ENCODE measurements around the gene MICAL2. TPM values are rescaled to one million over a fixed set of nuclear protein-coding genes. Genes with fewer than 3 reads are reported as not detected.

MICAL2 gene
- total and polyA plus RNA-seq, 2 donors (not counting 3 experiments of a cell fraction or from before 2014, with no cell fraction given) = 67.6 to 200 TPM

- Histone ChIP-seq H3K9ac (replicated peaks; ENCODE audit: extremely low read depth, insufficient read depth, low read length) (peak overlapping the region; percentile 89), H3K27me3 (ENCODE audit: control insufficient read depth in 2 of 2, insufficient read depth in 2 of 2, low read length in 2 of 2) (no peaks in the 10 kb centered on the region), H3K79me2 (ENCODE audit: control insufficient read depth, insufficient read depth, low read length) (peaks cover 49% of the 10 kb centered on the region), H3K4me1 (ENCODE audit: control insufficient read depth, extremely low read depth, insufficient read depth, low read length) (peaks cover 54% of the 10 kb centered on the region), H3K9me1 (replicated peaks; ENCODE audit: control insufficient read depth, extremely low read depth, insufficient read depth, low read length) (no peaks in the 10 kb centered on the region), H3K9me3 (replicated peaks; ENCODE audit: control insufficient read depth, insufficient read depth, low read length) (no peaks in the 10 kb centered on the region), H2AFZ (ENCODE audit: low read depth, low read length) (no peak overlapping the region), H3K4me3 (replicated peaks in 1 of 3; ENCODE audit: insufficient read depth in 1 of 3, low read depth in 1 of 3, low read length in 3 of 3) (no peak overlapping the region), H4K20me1 (replicated peaks; ENCODE audit: control insufficient read depth, extremely low read depth, insufficient read depth, low read length) (no peaks in the 10 kb centered on the region), H3K36me3 (ENCODE audit: control insufficient read depth in 2 of 2, extremely low read depth in 1 of 2, insufficient read depth in 2 of 2, low read length in 2 of 2) (no peaks in the 10 kb centered on the region), H3K27ac (ENCODE audit: insufficient read depth, low read depth, low read length) (peak overlapping the region; percentile 99), H3K4me2 (ENCODE audit: insufficient read depth, low read length) (peak overlapping the region; percentile 1)
- BruUV-seq (replicated peaks) = TSS peak; percentile 99
- intact Hi-C loops (cut with micrococcal nuclease) = loop anchor here (1.0 to 5.0 kb wide), 6 partner anchors 15 to 205 kb away; no protein-coding TSS in a partner anchor
- DNase-seq (ENCODE audit: low read depth, low spot score) = no peak
- dilution Hi-C loops (cut with MboI; ENCODE audit: extremely low pct_ligation_motif_present, low sequenced_read_pairs) = no loop called here
- CTCF ChIA-PET = interaction anchor here (0.7 to 4.2 kb wide), 9 partner anchors 16 to 95 kb away, joined by 3 to 36 read pairs (median 6); no protein-coding TSS in a partner anchor
- TF ChIP-seq EZH2 (IDR thresholded peaks at IDR 0.05; ENCODE audit: borderline replicate concordance, low read depth, low read length, severe bottlenecking) (no peak), POLR2A (IDR thresholded peaks at IDR 0.05; ENCODE audit: low read depth, low read length) (peak; percentile 18)
- POLR2A ChIA-PET = interaction anchor here (0.6 to 1.9 kb wide), 5 partner anchors 18 to 56 kb away, joined by 3 to 23 read pairs (median 5); no protein-coding TSS in a partner anchor
- FAIRE-seq = no peak
These were observed 71.9 kb downstream of the MICAL2 start for GRCh38 chr11:12182302-12182675.

GRCh38 chr11:12182676-12183541, 72.5 kb downstream of the MICAL2 start:
- DNase-seq (ENCODE audit: low read depth, low spot score) (peak; percentile 89), FAIRE-seq (peak; percentile 87)
- peak overlapping the region; percentile 89 for H3K9ac ChIP-seq (replicated peaks; ENCODE audit: extremely low read depth, insufficient read depth, low read length)
- TF ChIP-seq JUN (IDR thresholded peaks at IDR 0.05; ENCODE audit: borderline replicate concordance, insufficient read depth, insufficient read length, low read depth) (peak; percentile 75), FOS (IDR thresholded peaks at IDR 0.05; ENCODE audit: borderline replicate concordance, insufficient read depth, low read length) (peak; percentile 68), POLR2AphosphoS5 (IDR thresholded peaks at IDR 0.05; ENCODE audit: insufficient read depth, low read depth, low read length) (peak; percentile 53), CTCF (IDR thresholded peaks at IDR 0.05; ENCODE audit: extremely low read depth in 1 of 2, insufficient read depth in 1 of 2, low read depth in 1 of 2, low read length in 2 of 2) (no peak), EZH2 (IDR thresholded peaks at IDR 0.05; ENCODE audit: borderline replicate concordance, low read depth, low read length, severe bottlenecking) (no peak), MYC (IDR thresholded peaks at IDR 0.05; ENCODE audit: low read depth, low read length) (peak; percentile 73), GATA2 (IDR thresholded peaks at IDR 0.05; ENCODE audit: insufficient read depth, insufficient read length, low read depth, low read length) (peak; percentile 12), POLR2A (IDR thresholded peaks at IDR 0.05; ENCODE audit: low read depth, low read length) (no peak), MAX (IDR thresholded peaks at IDR 0.05; ENCODE audit: insufficient read depth, insufficient read length) (no peak)
- intact Hi-C loops (cut with micrococcal nuclease) = loop anchor here (1.0 to 5.0 kb wide), 9 partner anchors 16 to 206 kb away; partner anchors contain the start of gene MICAL2
- no peak overlapping the region for H2AFZ ChIP-seq (ENCODE audit: low read depth, low read length)
- H3K79me2 ChIP-seq (ENCODE audit: control insufficient read depth, insufficient read depth, low read length) = peaks cover 49% of the 10 kb centered on the region
- no peaks in the 10 kb centered on the region for H3K9me1 ChIP-seq (replicated peaks; ENCODE audit: control insufficient read depth, extremely low read depth, insufficient read depth, low read length)
- H3K4me3 ChIP-seq (replicated peaks in 1 of 3; ENCODE audit: insufficient read depth in 1 of 3, low read depth in 1 of 3, low read length in 3 of 3) = no peak overlapping the region
- H3K27ac ChIP-seq (ENCODE audit: insufficient read depth, low read depth, low read length) = peak overlapping the region; percentile 99
- H4K20me1 ChIP-seq (replicated peaks; ENCODE audit: control insufficient read depth, extremely low read depth, insufficient read depth, low read length) = no peaks in the 10 kb centered on the region
- POLR2A ChIA-PET = interaction anchor here (0.6 to 1.9 kb wide), 6 partner anchors 17 to 56 kb away, joined by 3 to 23 read pairs (median 4); no protein-coding TSS in a partner anchor
- CTCF ChIA-PET = interaction anchor here (0.7 to 4.2 kb wide), 11 partner anchors 14 to 96 kb away, joined by 3 to 36 read pairs (median 5); no protein-coding TSS in a partner anchor
- no peaks in the 10 kb centered on the region for H3K27me3 ChIP-seq (ENCODE audit: control insufficient read depth in 2 of 2, insufficient read depth in 2 of 2, low read length in 2 of 2)
- peaks cover 54% of the 10 kb centered on the region for H3K4me1 ChIP-seq (ENCODE audit: control insufficient read depth, extremely low read depth, insufficient read depth, low read length)
- TSS peak; percentile 78 for BruUV-seq (replicated peaks)
- no peaks in the 10 kb centered on the region for H3K36me3 ChIP-seq (ENCODE audit: control insufficient read depth in 2 of 2, extremely low read depth in 1 of 2, insufficient read depth in 2 of 2, low read length in 2 of 2)
- dilution Hi-C loops (cut with MboI; ENCODE audit: extremely low pct_ligation_motif_present, low sequenced_read_pairs) = no loop called here
- H3K9me3 ChIP-seq (replicated peaks; ENCODE audit: control insufficient read depth, insufficient read depth, low read length) = no peaks in the 10 kb centered on the region
- peak overlapping the region; percentile 3 for H3K4me2 ChIP-seq (ENCODE audit: insufficient read depth, low read length)

All from endothelial cell of umbilical vein (primary cell).